GM12864 (cell line): ENCODE data around the gene DZIP3.

ENCODE experiments used
- DNase-seq: peaks from one replicate; pipeline ENCODE4 v3.0.0-alpha.2; 2011; ENCODE audit warnings: low read depth
- H3K4me3 ChIP-seq: 2 replicates; pipeline ENCODE4 v1.5.1; 2011; ENCODE audit warnings: mild to moderate bottlenecking, low read depth, low read length, control low read depth
- TF ChIP-seq, protein P1 (sequence below): IDR thresholded peaks from 2 replicates; pipeline ENCODE4 v1.5.1; 2011; ENCODE audit warnings: low read depth, mild to moderate bottlenecking, moderate library complexity, low read length, control low read depth, inconsistent platforms; ENCODE audit errors: missing control alignments

DZIP3 gene, protein sequence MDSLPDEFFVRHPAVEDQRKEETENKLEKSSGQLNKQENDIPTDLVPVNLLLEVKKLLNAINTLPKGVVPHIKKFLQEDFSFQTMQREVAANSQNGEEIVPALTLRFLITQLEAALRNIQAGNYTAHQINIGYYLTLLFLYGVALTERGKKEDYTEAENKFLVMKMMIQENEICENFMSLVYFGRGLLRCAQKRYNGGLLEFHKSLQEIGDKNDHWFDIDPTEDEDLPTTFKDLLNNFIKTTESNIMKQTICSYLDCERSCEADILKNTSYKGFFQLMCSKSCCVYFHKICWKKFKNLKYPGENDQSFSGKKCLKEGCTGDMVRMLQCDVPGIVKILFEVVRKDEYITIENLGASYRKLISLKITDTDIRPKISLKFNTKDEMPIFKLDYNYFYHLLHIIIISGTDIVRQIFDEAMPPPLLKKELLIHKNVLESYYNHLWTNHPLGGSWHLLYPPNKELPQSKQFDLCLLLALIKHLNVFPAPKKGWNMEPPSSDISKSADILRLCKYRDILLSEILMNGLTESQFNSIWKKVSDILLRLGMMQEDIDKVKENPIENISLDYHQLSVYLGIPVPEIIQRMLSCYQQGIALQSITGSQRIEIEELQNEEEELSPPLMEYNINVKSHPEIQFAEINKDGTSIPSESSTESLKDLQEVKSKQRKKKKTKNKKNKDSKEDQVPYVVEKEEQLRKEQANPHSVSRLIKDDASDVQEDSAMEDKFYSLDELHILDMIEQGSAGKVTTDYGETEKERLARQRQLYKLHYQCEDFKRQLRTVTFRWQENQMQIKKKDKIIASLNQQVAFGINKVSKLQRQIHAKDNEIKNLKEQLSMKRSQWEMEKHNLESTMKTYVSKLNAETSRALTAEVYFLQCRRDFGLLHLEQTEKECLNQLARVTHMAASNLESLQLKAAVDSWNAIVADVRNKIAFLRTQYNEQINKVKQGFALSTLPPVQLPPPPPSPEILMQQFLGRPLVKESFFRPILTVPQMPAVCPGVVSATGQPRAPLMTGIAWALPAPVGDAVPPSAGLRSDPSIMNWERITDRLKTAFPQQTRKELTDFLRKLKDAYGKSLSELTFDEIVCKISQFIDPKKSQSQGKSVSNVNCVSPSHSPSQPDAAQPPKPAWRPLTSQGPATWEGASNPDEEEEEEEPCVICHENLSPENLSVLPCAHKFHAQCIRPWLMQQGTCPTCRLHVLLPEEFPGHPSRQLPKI

DNA sequence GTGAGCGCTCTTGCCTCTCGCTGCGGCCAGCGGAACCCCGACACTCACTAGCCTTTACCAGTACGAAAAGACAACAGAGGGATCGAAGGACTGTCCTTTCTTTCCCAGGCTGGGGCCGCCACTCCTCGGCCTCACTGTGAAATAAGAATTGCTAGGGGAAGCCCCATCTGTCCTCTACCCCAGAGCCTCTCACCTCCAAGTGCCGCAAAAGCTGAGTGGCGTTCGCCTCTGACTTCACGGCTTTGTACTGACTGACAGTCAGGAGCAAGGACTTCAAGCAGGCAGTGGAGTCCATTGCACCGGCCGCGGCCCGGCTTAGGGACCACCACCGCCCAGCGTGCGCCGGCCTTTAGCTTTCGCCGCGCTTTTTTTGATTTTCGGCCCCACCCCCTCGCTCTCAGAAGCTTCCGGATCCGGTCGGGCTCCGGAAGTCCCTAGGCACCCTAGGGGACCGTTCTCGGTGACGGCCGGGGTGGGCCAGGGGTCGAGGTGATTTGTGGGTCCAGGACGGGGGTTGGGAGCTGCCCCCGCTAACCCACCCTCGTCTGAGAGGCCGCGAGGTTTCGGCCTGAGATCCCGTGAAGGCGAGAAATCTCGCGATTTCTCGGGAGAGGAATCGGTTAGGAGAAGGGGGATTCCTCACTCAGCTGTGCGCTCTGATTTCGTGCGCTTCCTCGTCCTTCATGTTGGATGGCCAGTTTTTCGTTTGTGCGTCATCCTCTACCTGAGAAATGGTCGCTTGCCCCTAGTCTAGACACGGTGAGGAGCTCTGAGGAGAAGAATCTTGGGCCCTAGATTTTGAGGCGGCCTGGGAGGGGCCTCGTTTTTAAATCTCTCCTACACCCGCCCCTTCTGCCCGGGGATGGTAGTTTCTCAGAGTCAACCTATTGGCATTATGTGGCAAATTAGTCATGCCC, at the start of gene DZIP3, which contains the start of gene CIP2A:
TSS of gene DZIP3 (plus strand) at position 642 of the 917 bp plus-strand sequence. CDS start 15,685 bp downstream, outside the sequence.
TSS of gene CIP2A (minus strand) at position 358 of the 917 bp plus-strand sequence. CDS start at position 295, 63 bp downstream.
- peak within 1 kb of the TSS; percentile 98 for H3K4me3 ChIP-seq
- TF ChIP-seq, protein P1, sequence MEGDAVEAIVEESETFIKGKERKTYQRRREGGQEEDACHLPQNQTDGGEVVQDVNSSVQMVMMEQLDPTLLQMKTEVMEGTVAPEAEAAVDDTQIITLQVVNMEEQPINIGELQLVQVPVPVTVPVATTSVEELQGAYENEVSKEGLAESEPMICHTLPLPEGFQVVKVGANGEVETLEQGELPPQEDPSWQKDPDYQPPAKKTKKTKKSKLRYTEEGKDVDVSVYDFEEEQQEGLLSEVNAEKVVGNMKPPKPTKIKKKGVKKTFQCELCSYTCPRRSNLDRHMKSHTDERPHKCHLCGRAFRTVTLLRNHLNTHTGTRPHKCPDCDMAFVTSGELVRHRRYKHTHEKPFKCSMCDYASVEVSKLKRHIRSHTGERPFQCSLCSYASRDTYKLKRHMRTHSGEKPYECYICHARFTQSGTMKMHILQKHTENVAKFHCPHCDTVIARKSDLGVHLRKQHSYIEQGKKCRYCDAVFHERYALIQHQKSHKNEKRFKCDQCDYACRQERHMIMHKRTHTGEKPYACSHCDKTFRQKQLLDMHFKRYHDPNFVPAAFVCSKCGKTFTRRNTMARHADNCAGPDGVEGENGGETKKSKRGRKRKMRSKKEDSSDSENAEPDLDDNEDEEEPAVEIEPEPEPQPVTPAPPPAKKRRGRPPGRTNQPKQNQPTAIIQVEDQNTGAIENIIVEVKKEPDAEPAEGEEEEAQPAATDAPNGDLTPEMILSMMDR, result no peak

DNA sequence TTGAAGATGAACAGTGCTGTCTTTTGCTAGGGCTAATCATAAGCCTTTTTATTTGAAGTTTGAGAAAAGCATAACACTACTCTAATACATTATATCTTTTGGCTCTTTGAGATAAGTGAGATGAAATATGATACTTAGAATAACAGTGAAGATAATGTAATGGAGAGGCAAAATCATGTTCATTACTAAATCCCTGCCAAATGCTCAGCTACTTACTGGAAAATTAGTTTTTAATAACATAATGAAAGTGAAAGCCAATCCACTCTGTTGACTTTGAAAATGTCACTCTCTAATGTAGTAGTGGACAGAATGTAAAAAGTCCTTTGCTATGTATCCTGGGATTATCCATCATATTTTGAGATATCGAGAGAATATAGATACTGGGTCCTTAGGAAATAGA, 43.3 kb upstream of the DZIP3 start:
- DNase-seq, result no peak

More for the DNA sequence above, at the start of gene DZIP3, which contains the start of gene CIP2A:
- peak; percentile 80 for DNase-seq

DNA sequence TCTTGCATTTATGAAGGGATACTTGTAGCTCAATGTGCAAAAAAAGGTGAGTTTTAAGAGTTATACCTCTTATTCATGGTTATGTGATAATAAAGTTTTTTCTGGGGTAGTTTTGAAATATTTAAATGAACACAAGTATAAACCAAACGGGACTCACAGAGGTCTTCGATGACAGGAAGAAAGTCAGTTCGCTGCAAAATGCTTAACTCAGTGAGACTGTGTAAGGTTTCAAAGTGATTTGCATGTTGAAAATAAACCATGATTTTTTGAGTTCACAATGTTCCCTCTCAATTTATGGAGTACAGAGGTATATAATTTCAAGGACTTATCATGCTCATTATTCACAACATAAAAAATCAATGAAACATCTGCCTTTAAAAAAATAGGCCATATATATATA, 42.8 kb upstream of the DZIP3 start:
- TF ChIP-seq, protein P1, result no peak
- DNase-seq, result peak; percentile 12
- H3K4me3 ChIP-seq, result peak overlapping the region; percentile 16; the same call in 1 of the 2 replicates

More for the DNA sequence above, 43.3 kb upstream of the DZIP3 start:
- no peak overlapping the region; the same call in 1 of the 2 replicates for H3K4me3 ChIP-seq
- TF ChIP-seq, protein P1, result no peak

DNA sequence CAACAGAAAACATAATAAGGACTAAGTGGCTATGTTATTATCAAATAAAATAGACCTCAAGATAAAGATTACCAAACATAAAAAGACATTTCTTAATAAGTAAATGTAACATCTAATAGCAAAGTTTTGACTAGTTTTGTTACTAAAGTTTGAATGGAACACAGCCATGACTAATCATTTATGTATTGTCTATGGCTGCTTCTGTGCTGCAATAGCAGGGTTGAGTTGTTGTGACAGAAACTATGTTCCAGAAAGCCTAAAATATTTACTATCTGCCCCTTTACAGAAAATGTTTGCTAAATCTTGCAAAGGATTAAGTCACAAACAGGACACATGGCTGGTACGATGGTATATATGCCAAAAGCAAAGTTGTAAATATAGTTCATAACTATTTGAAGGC, 41.2 kb upstream of the DZIP3 start:
- no peak overlapping the region for H3K4me3 ChIP-seq
- TF ChIP-seq, protein P1, result no peak
- no peak for DNase-seq

DNA sequence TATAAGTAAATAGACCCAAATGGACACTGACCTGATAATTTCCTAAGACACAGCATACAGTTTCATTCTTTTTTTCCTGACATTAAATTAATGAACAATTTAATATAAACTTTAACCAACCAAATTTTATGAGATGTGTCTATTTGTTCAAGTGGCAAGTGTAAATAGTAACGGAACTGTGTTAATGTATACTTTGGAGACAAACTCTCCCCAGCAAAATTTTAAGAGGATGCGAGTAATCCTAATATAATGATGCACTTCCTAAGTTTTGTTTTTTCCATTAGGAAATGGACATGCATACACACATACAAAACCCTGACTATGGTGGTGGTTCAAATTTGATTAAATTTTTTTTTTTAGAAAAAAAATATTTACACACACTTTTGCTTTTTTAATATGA, 40.6 kb upstream of the DZIP3 start:
- no peak for DNase-seq
- no peak overlapping the region for H3K4me3 ChIP-seq
- TF ChIP-seq, protein P1, result no peak
